ENCODE measurements around the gene MRPL36.

- TF ChIP-seq EZH2phosphoT487 (IDR thresholded peaks at IDR 0.05; ENCODE audit: unreplicated experiment) (no peak), CTCF (conservative IDR thresholded peaks at IDR 0.05; ENCODE audit: low read depth in 2 of 2) (no peak)
Observed at GRCh38 chr5:1824903-1825841, 25.5 kb upstream of the MRPL36 start.

Data from GM23338 (cell line).